ENCODE data around the gene NAV2.

Gene NAV2

DNA sequence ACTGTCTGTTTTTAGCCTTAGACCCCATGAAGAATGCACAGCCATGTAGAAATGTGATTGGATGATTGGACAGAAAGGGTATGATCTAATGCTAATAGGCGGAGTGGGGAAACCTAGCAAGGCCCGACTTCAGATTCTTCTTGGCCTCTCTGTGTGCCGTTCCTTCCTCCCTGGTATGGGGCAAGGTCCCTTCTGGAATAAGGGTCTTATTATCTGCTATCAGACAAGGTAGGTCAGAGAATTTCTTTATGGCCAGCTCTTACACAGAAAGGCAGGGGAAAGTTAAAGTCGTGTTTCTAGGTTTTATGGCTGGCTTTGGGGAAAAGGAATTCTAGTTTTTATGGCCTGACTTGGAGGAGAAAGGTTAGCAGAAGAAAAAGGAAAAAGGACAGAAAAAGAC lies 417.0 kb downstream of the NAV2 start:
- peaks cover 12% of the 10 kb centered on the region; the same call in 1 of the 2 replicates for H3K4me1 ChIP-seq (ENCODE audit: control insufficient read depth, insufficient read depth, low read length)
- no peaks in the 10 kb centered on the region for H3K9me3 ChIP-seq (ENCODE audit: control insufficient read depth, insufficient read depth, low read depth, low read length)
- no peak overlapping the region for H3K27ac ChIP-seq (ENCODE audit: low read depth, low read length)
- no peaks in the 10 kb centered on the region for H3K36me3 ChIP-seq (ENCODE audit: control insufficient read depth, insufficient read depth, low read length)
- no peak overlapping the region for H3K4me3 ChIP-seq (ENCODE audit: low read depth, low read length)
- H3K27me3 ChIP-seq (ENCODE audit: control insufficient read depth, insufficient read depth, low read length): peaks cover 18% of the 10 kb centered on the region
- H3K9ac ChIP-seq (ENCODE audit: low read length): no peak overlapping the region

DNA sequence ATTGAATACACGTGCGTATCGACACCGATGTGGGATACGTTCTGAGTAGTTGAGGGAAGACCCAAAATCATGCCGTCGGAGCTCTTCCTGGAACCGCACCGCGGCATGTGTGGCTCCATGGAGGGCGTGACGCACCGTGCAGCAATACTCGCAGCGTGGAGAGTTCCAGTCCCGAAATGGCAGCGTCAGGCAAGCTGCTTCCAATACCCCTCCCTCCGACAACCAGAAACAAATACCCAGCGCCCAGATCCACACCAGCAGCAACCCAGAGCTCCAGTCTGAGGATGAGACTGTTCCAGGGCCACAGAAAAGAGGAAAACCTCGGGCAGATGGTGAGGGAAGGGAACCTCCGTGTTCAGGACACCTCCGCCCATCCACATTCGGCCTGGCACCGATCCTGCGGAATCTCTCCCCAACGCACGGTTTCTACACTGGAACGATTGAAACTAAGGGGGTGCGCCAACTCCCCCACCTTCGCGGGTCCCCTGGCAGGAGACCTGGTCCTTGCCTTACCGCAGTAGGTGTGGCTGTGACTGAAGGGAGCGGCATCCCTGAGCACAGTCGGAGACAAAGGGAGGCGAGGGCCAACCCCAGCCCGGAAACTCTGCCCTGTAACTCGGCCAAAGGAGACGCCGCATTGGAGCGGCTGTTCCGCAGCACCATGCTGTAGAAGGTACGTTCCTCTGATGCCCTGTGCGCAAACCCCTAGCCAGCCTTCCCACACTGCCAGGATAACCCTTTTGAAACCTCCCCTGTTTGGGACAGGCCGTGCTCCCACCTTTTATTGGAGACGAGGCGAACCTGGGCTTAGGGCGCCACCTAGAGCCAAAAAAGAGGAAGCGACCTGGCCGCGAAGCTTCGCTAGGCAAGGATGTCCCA lies 419.4 kb downstream of the NAV2 start:
- Histone ChIP-seq H3K36me3 (ENCODE audit: control insufficient read depth, insufficient read depth, low read length) (no peaks in the 10 kb centered on the region), H3K4me3 (ENCODE audit: low read depth, low read length) (peak overlapping the region; percentile 55), H3K9me3 (ENCODE audit: control insufficient read depth, insufficient read depth, low read depth, low read length) (no peaks in the 10 kb centered on the region), H3K27me3 (ENCODE audit: control insufficient read depth, insufficient read depth, low read length) (peaks cover 25% of the 10 kb centered on the region), H3K4me1 (ENCODE audit: control insufficient read depth, insufficient read depth, low read length) (peaks cover 9% of the 10 kb centered on the region; the same call in 1 of the 2 replicates), H3K27ac (ENCODE audit: low read depth, low read length) (no peak overlapping the region), H3K9ac (ENCODE audit: low read length) (peak overlapping the region; percentile 27)

DNA sequence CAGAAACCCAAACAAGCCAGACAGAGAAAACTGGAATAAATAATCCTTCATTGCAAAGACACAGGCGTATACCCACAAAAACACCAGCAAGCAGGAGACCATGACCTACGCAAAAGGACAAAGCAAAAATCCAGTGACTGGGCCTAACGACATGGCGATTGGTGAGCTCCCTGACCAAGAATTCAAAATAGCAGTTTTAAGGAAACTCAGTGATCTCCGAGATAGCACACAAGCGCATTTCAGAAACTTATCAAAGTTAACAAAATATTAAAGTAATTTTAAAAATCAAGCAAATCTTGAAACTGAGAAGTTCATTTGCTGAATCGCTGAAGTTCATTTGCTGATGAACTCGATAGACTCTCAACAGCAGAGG lies 420.0 kb downstream of the NAV2 start:
- no peak overlapping the region for H3K27ac ChIP-seq (ENCODE audit: low read depth, low read length)
- H3K27me3 ChIP-seq (ENCODE audit: control insufficient read depth, insufficient read depth, low read length): peaks cover 25% of the 10 kb centered on the region

DNA sequence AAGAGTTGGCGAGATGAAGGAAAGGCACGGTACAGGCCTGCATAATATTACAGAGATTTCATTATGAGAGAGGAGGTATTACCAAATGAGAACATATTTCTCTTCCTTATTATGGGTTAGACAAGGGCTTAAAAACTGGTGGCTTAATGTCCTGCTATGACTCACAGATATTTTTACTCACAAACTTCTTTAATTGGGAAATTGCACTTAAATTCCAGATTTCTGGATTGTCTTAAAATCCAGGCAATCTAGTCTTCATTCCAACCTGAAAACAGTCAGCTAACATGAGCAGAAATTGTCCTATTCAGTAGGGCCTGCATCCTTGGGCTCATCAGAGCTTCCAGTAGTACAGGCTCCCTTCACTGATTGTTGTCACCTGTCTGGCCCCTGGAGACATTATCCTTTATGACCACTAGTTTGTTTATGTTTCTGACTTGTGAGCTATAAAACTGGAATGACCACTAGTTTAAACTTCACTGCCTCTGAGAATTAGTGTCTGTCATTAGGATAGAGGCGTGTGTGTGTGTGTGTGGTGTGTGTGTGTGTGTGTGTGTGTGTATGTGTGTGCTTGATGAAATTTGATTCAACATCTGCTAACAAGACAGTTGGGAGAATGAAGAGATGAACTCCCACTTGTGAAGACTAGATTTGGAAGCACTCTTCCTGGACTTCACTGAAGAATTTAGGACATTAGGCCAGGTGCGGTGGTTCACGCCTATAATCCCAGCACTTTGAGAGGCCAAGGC lies 422.5 kb downstream of the NAV2 start:
- H3K9ac ChIP-seq (ENCODE audit: low read length): no peak overlapping the region
- H3K9me3 ChIP-seq (ENCODE audit: control insufficient read depth, insufficient read depth, low read depth, low read length): no peaks in the 10 kb centered on the region
- peaks cover 28% of the 10 kb centered on the region for H3K27me3 ChIP-seq (ENCODE audit: control insufficient read depth, insufficient read depth, low read length)
- H3K4me1 ChIP-seq (ENCODE audit: control insufficient read depth, insufficient read depth, low read length): 0 out of 2 replicates have a peak, but pooled peaks cover 7% of the 10 kb centered on the region
- no peak overlapping the region for H3K4me3 ChIP-seq (ENCODE audit: low read depth, low read length)
- no peak overlapping the region for H3K27ac ChIP-seq (ENCODE audit: low read depth, low read length)
- H3K36me3 ChIP-seq (ENCODE audit: control insufficient read depth, insufficient read depth, low read length): no peaks in the 10 kb centered on the region

More for the DNA sequence above, 420.0 kb downstream of the NAV2 start:
- Histone ChIP-seq H3K4me1 (ENCODE audit: control insufficient read depth, insufficient read depth, low read length) (peaks cover 9% of the 10 kb centered on the region; the same call in 1 of the 2 replicates), H3K4me3 (ENCODE audit: low read depth, low read length) (peak overlapping the region; percentile 55), H3K36me3 (ENCODE audit: control insufficient read depth, insufficient read depth, low read length) (no peaks in the 10 kb centered on the region), H3K9me3 (ENCODE audit: control insufficient read depth, insufficient read depth, low read depth, low read length) (no peaks in the 10 kb centered on the region), H3K9ac (ENCODE audit: low read length) (no peak overlapping the region)

DNA sequence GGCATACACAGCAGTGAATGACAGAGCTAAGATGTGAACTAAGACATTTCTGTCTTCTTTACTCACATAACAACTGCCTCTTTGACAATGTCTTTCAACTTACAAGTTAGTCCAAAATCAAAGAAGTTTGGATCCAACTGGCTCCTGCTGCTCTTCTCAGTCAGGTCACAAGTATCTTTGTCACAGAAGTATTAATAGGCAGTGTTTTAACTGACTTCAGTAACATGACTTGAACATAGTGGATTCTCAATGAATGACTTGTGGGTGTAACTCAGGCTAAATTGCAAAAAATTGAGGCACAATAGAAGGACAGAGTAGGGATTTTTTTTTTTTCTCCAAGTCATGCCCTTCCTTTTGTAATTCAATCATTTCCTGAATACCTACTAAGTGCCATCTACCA lies 425.0 kb downstream of the NAV2 start:
- Histone ChIP-seq H3K36me3 (ENCODE audit: control insufficient read depth, insufficient read depth, low read length) (no peaks in the 10 kb centered on the region), H3K4me1 (ENCODE audit: control insufficient read depth, insufficient read depth, low read length) (0 out of 2 replicates have a peak, but pooled peaks cover under 1% of the 10 kb centered on the region), H3K27me3 (ENCODE audit: control insufficient read depth, insufficient read depth, low read length) (peaks cover 16% of the 10 kb centered on the region), H3K27ac (ENCODE audit: low read depth, low read length) (no peak overlapping the region), H3K4me3 (ENCODE audit: low read depth, low read length) (no peak overlapping the region), H3K9me3 (ENCODE audit: control insufficient read depth, insufficient read depth, low read depth, low read length) (0 out of 2 replicates have a peak, but pooled peaks cover 4% of the 10 kb centered on the region), H3K9ac (ENCODE audit: low read length) (no peak overlapping the region)

DNA sequence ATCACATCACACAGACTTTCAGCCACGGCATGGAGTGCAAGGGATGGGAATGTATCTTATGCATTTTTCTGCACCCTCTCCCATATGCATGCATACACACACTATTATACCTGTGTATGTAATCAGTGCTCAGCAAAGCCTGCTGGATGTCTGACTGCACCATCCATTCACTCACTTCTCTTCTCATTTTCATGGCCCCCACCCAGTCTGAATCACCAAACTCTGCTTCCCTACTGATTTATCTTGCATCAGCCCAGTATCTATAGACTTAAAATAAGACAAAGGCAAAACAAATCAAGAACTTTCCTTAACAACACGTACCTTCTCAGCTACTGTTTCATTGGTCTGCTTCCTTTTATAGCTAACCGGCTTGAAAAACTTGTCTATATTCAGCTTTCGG lies 426.1 kb downstream of the NAV2 start:
- Histone ChIP-seq H3K4me3 (ENCODE audit: low read depth, low read length) (no peak overlapping the region), H3K4me1 (ENCODE audit: control insufficient read depth, insufficient read depth, low read length) (no peaks in the 10 kb centered on the region), H3K27me3 (ENCODE audit: control insufficient read depth, insufficient read depth, low read length) (peaks cover 16% of the 10 kb centered on the region), H3K27ac (ENCODE audit: low read depth, low read length) (no peak overlapping the region), H3K9ac (ENCODE audit: low read length) (no peak overlapping the region), H3K36me3 (ENCODE audit: control insufficient read depth, insufficient read depth, low read length) (no peaks in the 10 kb centered on the region), H3K9me3 (ENCODE audit: control insufficient read depth, insufficient read depth, low read depth, low read length) (0 out of 2 replicates have a peak, but pooled peaks cover 4% of the 10 kb centered on the region)

DNA sequence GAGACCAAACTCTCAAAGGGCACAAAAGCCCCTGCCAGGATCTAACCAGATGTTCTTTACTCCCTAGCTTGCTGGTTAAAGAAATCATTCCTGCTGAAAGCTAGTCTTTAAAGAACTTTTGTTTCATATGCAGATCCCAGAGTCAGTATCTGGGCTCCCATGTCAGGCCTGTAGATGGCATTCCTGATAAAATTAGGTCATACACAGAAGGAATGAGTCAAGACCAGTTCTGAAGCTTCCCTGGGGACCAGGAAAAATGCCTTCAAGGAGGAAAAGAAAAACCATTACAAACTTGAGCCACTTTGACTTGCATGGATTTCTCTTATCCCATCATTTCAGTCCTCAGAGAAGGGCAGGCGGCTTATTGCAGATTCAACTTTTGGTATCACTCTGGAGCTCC lies 441.7 kb downstream of the NAV2 start:
- Histone ChIP-seq H3K27ac (ENCODE audit: low read depth, low read length) (no peak overlapping the region), H3K4me3 (ENCODE audit: low read depth, low read length) (no peak overlapping the region), H3K9me3 (ENCODE audit: control insufficient read depth, insufficient read depth, low read depth, low read length) (no peaks in the 10 kb centered on the region), H3K36me3 (ENCODE audit: control insufficient read depth, insufficient read depth, low read length) (no peaks in the 10 kb centered on the region), H3K27me3 (ENCODE audit: control insufficient read depth, insufficient read depth, low read length) (peaks cover 60% of the 10 kb centered on the region), H3K9ac (ENCODE audit: low read length) (no peak overlapping the region), H3K4me1 (ENCODE audit: control insufficient read depth, insufficient read depth, low read length) (peaks cover 21% of the 10 kb centered on the region)

DNA sequence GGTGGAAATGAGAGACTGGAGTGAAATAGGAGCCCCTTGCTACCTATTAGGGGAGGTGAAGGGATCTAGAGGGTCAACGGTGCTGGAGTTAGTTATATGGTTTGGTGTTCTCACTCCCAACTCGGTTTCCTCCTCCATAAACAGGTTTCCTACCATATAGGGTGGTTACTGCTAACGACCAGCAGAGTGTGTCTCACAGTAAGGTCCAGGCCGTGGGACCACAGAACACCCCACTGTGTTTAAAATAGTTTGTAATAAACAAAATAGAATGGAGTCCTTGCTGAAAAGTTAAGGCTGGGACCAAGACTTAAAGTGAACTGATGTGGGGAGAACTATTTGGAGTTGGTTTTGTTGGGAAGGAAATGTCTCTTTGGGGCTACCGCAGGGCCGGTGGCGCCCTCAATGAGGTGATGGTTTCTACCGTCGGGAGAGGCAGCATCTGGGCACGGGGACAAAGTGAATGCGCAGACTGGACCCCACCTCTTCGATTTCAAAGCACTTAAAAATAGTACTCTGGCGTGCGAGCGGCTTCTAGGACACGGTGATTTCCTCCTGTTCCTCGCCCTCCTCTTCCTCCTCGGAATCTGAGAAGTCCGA lies 443.1 kb downstream of the NAV2 start:
- Histone ChIP-seq H3K9ac (ENCODE audit: low read length) (peak overlapping the region; percentile 44), H3K4me3 (ENCODE audit: low read depth, low read length) (peak overlapping the region; percentile 78), H3K27me3 (ENCODE audit: control insufficient read depth, insufficient read depth, low read length) (peaks cover 74% of the 10 kb centered on the region)

DNA sequence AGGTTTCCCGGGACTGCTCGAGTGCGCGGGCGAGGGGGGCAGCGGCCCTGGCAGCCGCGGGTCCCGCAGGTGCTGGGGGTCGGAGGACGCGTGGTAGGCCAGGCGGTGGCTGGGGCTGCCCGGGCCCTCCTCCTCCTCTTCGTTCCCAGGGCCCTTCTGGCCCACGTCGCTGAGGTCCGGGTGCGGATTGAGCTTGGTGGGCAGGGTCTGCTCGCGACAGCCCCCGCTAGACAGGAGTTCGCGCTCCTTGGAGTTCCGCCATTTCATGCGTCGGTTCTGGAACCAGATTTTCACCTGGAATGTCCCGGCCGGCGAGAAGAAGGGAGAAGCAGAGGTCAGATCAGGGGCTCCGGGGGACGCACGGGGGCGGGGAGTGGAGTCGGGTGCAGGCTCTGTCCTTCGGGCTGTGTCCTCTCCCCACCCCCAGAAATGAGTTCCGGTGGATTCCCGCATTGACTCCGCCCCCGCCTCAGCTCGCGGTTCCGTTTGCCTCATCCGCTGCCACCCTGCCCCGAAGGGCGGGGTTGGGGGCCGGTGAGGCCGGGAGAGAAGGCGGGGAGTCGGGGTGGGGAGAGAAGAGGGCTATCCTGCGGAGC lies 443.7 kb downstream of the NAV2 start:
- Histone ChIP-seq H3K9me3 (ENCODE audit: control insufficient read depth, insufficient read depth, low read depth, low read length) (no peaks in the 10 kb centered on the region), H3K4me3 (ENCODE audit: low read depth, low read length) (peak overlapping the region; percentile 78), H3K27me3 (ENCODE audit: control insufficient read depth, insufficient read depth, low read length) (peaks cover 80% of the 10 kb centered on the region), H3K36me3 (ENCODE audit: control insufficient read depth, insufficient read depth, low read length) (no peaks in the 10 kb centered on the region), H3K9ac (ENCODE audit: low read length) (peak overlapping the region; percentile 44), H3K27ac (ENCODE audit: low read depth, low read length) (no peak overlapping the region), H3K4me1 (ENCODE audit: control insufficient read depth, insufficient read depth, low read length) (peaks cover 30% of the 10 kb centered on the region)

More for the DNA sequence above, 443.1 kb downstream of the NAV2 start:
- H3K9me3 ChIP-seq (ENCODE audit: control insufficient read depth, insufficient read depth, low read depth, low read length): no peaks in the 10 kb centered on the region
- H3K36me3 ChIP-seq (ENCODE audit: control insufficient read depth, insufficient read depth, low read length): no peaks in the 10 kb centered on the region
- H3K27ac ChIP-seq (ENCODE audit: low read depth, low read length): no peak overlapping the region
- peaks cover 26% of the 10 kb centered on the region for H3K4me1 ChIP-seq (ENCODE audit: control insufficient read depth, insufficient read depth, low read length)

DNA sequence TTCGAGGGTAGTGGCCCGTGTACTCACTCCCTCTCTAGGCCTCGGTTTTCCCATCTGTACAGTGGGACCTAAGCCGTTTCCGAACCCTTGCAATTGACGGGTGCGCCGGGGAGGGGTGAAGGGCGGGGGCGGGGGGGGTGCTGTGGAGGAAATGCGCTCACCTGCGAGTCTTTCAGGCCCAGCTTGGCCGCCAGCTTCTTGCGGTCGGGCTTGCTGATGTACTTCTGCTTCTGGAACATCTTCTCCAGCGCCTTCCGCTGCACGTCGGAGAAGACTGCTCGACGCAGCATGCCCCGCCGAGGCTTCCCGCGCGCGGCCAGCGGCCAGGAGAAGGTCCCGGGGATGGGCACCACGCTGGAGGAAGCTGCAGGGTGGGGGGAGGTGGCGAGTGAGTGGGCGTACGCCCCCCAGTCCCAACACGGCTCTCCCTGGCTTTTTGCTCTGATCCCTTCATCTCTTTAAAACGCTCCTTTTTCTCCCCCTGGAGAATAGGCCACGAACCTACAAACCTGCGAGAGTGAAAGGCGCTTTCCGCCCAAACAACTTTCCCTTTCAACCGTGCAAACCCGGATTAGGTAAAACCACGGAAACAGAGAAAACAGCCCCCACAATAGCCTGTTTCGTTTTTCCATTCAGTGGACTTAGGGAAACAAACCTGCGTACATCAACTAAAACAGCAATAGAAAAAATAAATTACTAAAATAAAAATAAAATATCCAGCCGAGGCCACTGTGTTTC lies 444.4 kb downstream of the NAV2 start:
- no peak overlapping the region for H3K9ac ChIP-seq (ENCODE audit: low read length)
- no peak overlapping the region for H3K27ac ChIP-seq (ENCODE audit: low read depth, low read length)
- H3K36me3 ChIP-seq (ENCODE audit: control insufficient read depth, insufficient read depth, low read length): no peaks in the 10 kb centered on the region
- H3K27me3 ChIP-seq (ENCODE audit: control insufficient read depth, insufficient read depth, low read length): peaks cover 87% of the 10 kb centered on the region
- peak overlapping the region; percentile 78 for H3K4me3 ChIP-seq (ENCODE audit: low read depth, low read length)
- no peaks in the 10 kb centered on the region for H3K9me3 ChIP-seq (ENCODE audit: control insufficient read depth, insufficient read depth, low read depth, low read length)
- H3K4me1 ChIP-seq (ENCODE audit: control insufficient read depth, insufficient read depth, low read length): peaks cover 37% of the 10 kb centered on the region

Data from HUES6 (cell line).